GM18868 (cell line): Measurements from ENCODE around the gene PCP4L1.
"Not testable (repeated sequence)": the region's sequence is repeated elsewhere in the genome, so short reads cannot be mapped to it uniquely, and the experiment has no call there.

Experiments used
- ATAC-seq: cut with Tn5 transposase; IDR thresholded peaks from one replicate; pipeline ENCODE4 v1.9.1; 2021; ENCODE audit warnings: mild to moderate bottlenecking, moderate library complexity; ENCODE audit not compliant: unreplicated experiment

Gene PCP4L1

GRCh38 chr1:161227196-161227871 is 31.2 kb upstream of the PCP4L1 start:
- ATAC-seq, result peak; percentile 39

GRCh38 chr1:161228032-161228431 is 30.5 kb upstream of the PCP4L1 start:
- no peak for ATAC-seq

GRCh38 chr1:161229896-161230295 is 28.6 kb upstream of the PCP4L1 start:
- ATAC-seq, result no peak

GRCh38 chr1:161230762-161231161 is 27.8 kb upstream of the PCP4L1 start:
- ATAC-seq, result no peak

GRCh38 chr1:161233102-161233501 is 25.4 kb upstream of the PCP4L1 start:
- no peak for ATAC-seq

- ATAC-seq, result no peak
Observed at GRCh38 chr1:161235957-161236775, 22.4 kb upstream of the PCP4L1 start.

GRCh38 chr1:161238039-161238473 is 20.5 kb upstream of the PCP4L1 start, which contains the start of gene NR1I3:
TSS of gene NR1I3 (minus strand) at chr1:161238203. CDS start at chr1:161236565, 1,638 bp downstream.
- ATAC-seq, result no peak

GRCh38 chr1:161241682-161242081 is 16.9 kb upstream of the PCP4L1 start:
- no peak for ATAC-seq

GRCh38 chr1:161242313-161242712 is 16.2 kb upstream of the PCP4L1 start:
- ATAC-seq, result no peak

GRCh38 chr1:161244888-161245287 is 13.7 kb upstream of the PCP4L1 start:
- no peak for ATAC-seq

- not testable (repeated sequence) for ATAC-seq
Observed at GRCh38 chr1:161250100-161250499, 8.4 kb upstream of the PCP4L1 start.

- no peak for ATAC-seq
Observed at GRCh38 chr1:161250829-161251228, 7.7 kb upstream of the PCP4L1 start.

GRCh38 chr1:161251579-161251978 is 7.0 kb upstream of the PCP4L1 start:
- no peak for ATAC-seq

GRCh38 chr1:161255302-161255701 is 3.2 kb upstream of the PCP4L1 start:
- not testable (repeated sequence) for ATAC-seq

- not testable (repeated sequence) for ATAC-seq
Observed at GRCh38 chr1:161255955-161256520, 2.5 kb upstream of the PCP4L1 start.

- ATAC-seq, result not testable (repeated sequence)
Observed at GRCh38 chr1:161257109-161257508, 1.4 kb upstream of the PCP4L1 start.

- no peak for ATAC-seq
Observed at GRCh38 chr1:161259345-161259702, 779 bp downstream of the PCP4L1 start.

GRCh38 chr1:161259765-161260164 is 1.2 kb downstream of the PCP4L1 start:
- no peak for ATAC-seq

- peak; percentile 41 for ATAC-seq
Observed at GRCh38 chr1:161260376-161261260, 2.1 kb downstream of the PCP4L1 start.

GRCh38 chr1:161261261-161262235 is 3.0 kb downstream of the PCP4L1 start:
- ATAC-seq, result peak; percentile 63
